GM12878 (cell line): ENCODE measurements around the gene MMP11. TPM values are rescaled to one million over a fixed set of nuclear protein-coding genes. Genes with fewer than 3 reads are reported as not detected.

Experiments
- ATAC-seq: fragments of 200-7000 bp; cut with Tn5 transposase; 3 replicates; pipeline ENCODE4 v1.9.1; 2020; ENCODE audit warnings: mild to moderate bottlenecking, moderate library complexity
- BruUV-seq: library from RNA; stranded (reverse); fragments of 400-500 nt; replicated peaks from 2 replicates; lab custom pipeline; 2021; lab: Mats Ljungman, UMichigan
- CTCF ChIA-PET: fragments of 300-600 bp; sonication (Branson Sonifier 250); formaldehyde crosslinking; extraction: SDS; loops from one replicate; lab custom pipeline; 2021; ENCODE audit warnings: inconsistent platforms; lab: Yijun Ruan, JAX
- POLR2A ChIA-PET: fragments of 350-600 bp; formaldehyde crosslinking; extraction: SDS; loops from one replicate; lab custom pipeline; 2021; ENCODE audit warnings: inconsistent platforms; lab: Charles Lee
- RAD21 ChIA-PET: fragments of 300-600 bp; sonication (Branson Sonifier 250); formaldehyde crosslinking; loops from one replicate; lab custom pipeline; 2023; ENCODE audit warnings: antibody characterized with exemption; ENCODE audit not compliant: unreplicated experiment; lab: Charles Lee
- SMC1A ChIA-PET: fragments of 300-600 bp; sonication (Branson Sonifier 250); formaldehyde crosslinking; loops from one replicate; lab custom pipeline; 2023; ENCODE audit not compliant: unreplicated experiment, uncharacterized antibody; lab: Charles Lee
- DNase-seq: peaks from one replicate; pipeline ENCODE4 v3.0.0-alpha.2; 2011; ENCODE audit warnings: low read depth, low spot score
- FAIRE-seq: peaks from 3 replicates; lab custom pipeline; 2011; peaks lifted over from hg19 to GRCh38; lab: Jason Lieb, UNC
- H2AFZ ChIP-seq: 2 replicates; pipeline ENCODE4 v1.6.0; 2011; ENCODE audit warnings: low read depth, low read length, control low read depth; ENCODE audit not compliant: control insufficient read depth
- H3K27ac ChIP-seq: 2 replicates; pipeline ENCODE4 v1.5.1; 2011; ENCODE audit warnings: control low read depth; ENCODE audit not compliant: control insufficient read depth, insufficient read depth
- H3K27me3 ChIP-seq, 2 experiments: replicated peaks in 1 of 2; 2 replicates each; pipeline versions ENCODE4 v1.6.0 to v1.6.1; 2011; ENCODE audit warnings: low read length in 1 of 2; ENCODE audit not compliant: control insufficient read depth in 2 of 2, insufficient read depth in 2 of 2
- H3K36me3 ChIP-seq, 2 experiments: 2 replicates each; pipeline ENCODE4 v1.5.1; 2011; ENCODE audit warnings: low read length in 1 of 2; ENCODE audit not compliant: control insufficient read depth in 2 of 2, insufficient read depth in 2 of 2
- H3K4me1 ChIP-seq: 2 replicates; pipeline ENCODE4 v1.6.1; 2011; ENCODE audit warnings: mild to moderate bottlenecking, low read length, moderate library complexity, mixed read lengths; ENCODE audit not compliant: control insufficient read depth, insufficient read depth
- H3K4me2 ChIP-seq: 2 replicates; pipeline ENCODE4 v1.6.0; 2011; ENCODE audit warnings: control low read depth; ENCODE audit not compliant: control insufficient read depth, insufficient read depth
- H3K4me3 ChIP-seq: fragments of 200-600 bp; sonication (generic); 2 replicates; pipeline ENCODE4 v1.5.1; 2016
- H3K79me2 ChIP-seq: 2 replicates; pipeline ENCODE4 v1.6.0; 2011; ENCODE audit warnings: low read length; ENCODE audit not compliant: control insufficient read depth, insufficient read depth
- H3K9ac ChIP-seq: 2 replicates; pipeline ENCODE4 v1.8.0; 2011; ENCODE audit warnings: low read length, control low read depth, mixed read lengths; ENCODE audit not compliant: control insufficient read depth, insufficient read depth
- H3K9me3 ChIP-seq: replicated peaks from 3 replicates; pipeline ENCODE4 v1.5.1; 2011; ENCODE audit warnings: mild to moderate bottlenecking, low read length; ENCODE audit not compliant: control insufficient read depth, insufficient read depth
- H4K20me1 ChIP-seq: 2 replicates; pipeline ENCODE4 v1.6.0; 2011; ENCODE audit not compliant: control insufficient read depth, insufficient read depth
- E2F4 ChIP-seq: IDR thresholded peaks from 2 replicates; pipeline ENCODE4 v1.6.1; 2012; ENCODE audit warnings: low read depth, low read length, improper control_type of control experiment
- IKZF1 ChIP-seq: fragments of 450-650 bp; conservative IDR thresholded peaks from 2 replicates; pipeline ENCODE4 v1.6.1; 2017; ENCODE audit warnings: antibody characterized with exemption, mild to moderate bottlenecking
- RAD51 ChIP-seq: fragments of 450-650 bp; IDR thresholded peaks from 2 replicates; pipeline ENCODE4 v1.6.1; 2016; ENCODE audit warnings: moderate library complexity, mild to moderate bottlenecking, inconsistent platforms
- SPI1 ChIP-seq: IDR thresholded peaks from 2 replicates; pipeline ENCODE4 v1.6.1; 2011; ENCODE audit warnings: low read depth, mild to moderate bottlenecking, low read length, moderate library complexity, borderline replicate concordance; ENCODE audit not compliant: insufficient read depth
- TARDBP ChIP-seq: IDR thresholded peaks from 2 replicates; pipeline ENCODE4 v1.6.1; 2016; ENCODE audit warnings: borderline replicate concordance
- USF2 ChIP-seq: IDR thresholded peaks from 2 replicates; pipeline ENCODE4 v1.6.1; 2011; ENCODE audit warnings: low read depth, low read length, improper control_type of control experiment, borderline replicate concordance
- WGBS: methylation state at CpG from one replicate; pipeline ENCODE4 v1.1.6; 2016; ENCODE audit warnings: low lambda C conversion rate; ENCODE audit not compliant: insufficient replicate concordance, insufficient coverage; ENCODE audit errors: missing lambda C conversion rate; 5-methylcytosine and 5-hydroxymethylcytosine counted together
- in situ Hi-C: fragments of 300-500 bp; cut with MboI; formaldehyde crosslinking; loops from 9 replicates; pipeline ENCODE4 v1.14.3; 2018; ENCODE audit warnings: mixed read lengths
- intact Hi-C: fragments of 100-400 bp; cut with micrococcal nuclease; formaldehyde crosslinking; loops from one replicate; pipeline ENCODE4 v1.14.2; 2022; ENCODE audit not compliant: unreplicated experiment
- polyA plus RNA-seq, 11 experiments: library from polyadenylated mRNA; depleted of rRNA in 4 of 11; unstranded in 6 of 11; stranded (reverse) in 5 of 11; fragments of >200 nt; fragmentation: Nextera tagmentation in 4 of 11; fragmentation: Illumina TruSeq in 1 of 11; extraction: Ambion mirVana in 4 of 11; extraction: Trizol in 1 of 11; gene quantifications; 1 replicate in 1 of 11; 2 replicates in 10 of 11; pipeline versions ENCODE4 v1.2.1 to v1.2.3, GENCODE V29; 2011 to 2016; ENCODE audit warnings: inconsistent platforms in 2 of 11, missing spikeins in 2 of 11, low read depth in 1 of 11
- total RNA-seq, 4 experiments: library from RNA; depleted of rRNA in 3 of 4; stranded (reverse); fragments of >200 nt in 3 of 4; fragmentation: Illumina TruSeq in 1 of 4; extraction: Trizol in 1 of 4; gene quantifications; 2 replicates each; pipeline versions ENCODE4 v1.2.1 to v1.2.3, GENCODE V29; 2013 to 2021

The MMP11 gene
- total and polyA plus RNA-seq, 10 of the 15 experiments (the other 5 are each of a cell fraction or from before 2014, with no cell fraction given): 0.03 to 1.1 (median 0.31) TPM; not detected in 2

- intact Hi-C loops: no loop called here
- ChIA-PET SMC1A (interaction anchor here (0.7 kb wide), 1 partner anchor 45 kb away, joined by 4 read pairs; no protein-coding TSS in a partner anchor), RAD21 (no interaction called here), CTCF (interaction anchor here (1.7 kb wide), 1 partner anchor 11 kb away, joined by 3 read pairs; no protein-coding TSS in a partner anchor), POLR2A (no interaction called here)
- no peak overlapping the region for H3K27ac ChIP-seq
- no peak for DNase-seq
- no peaks in the 10 kb centered on the region for H3K79me2 ChIP-seq
- H3K9me3 ChIP-seq: no peaks in the 10 kb centered on the region
- in situ Hi-C loops: no loop called here
- H4K20me1 ChIP-seq: no peaks in the 10 kb centered on the region
- no peak for ATAC-seq
- H3K36me3 ChIP-seq: no peaks in the 10 kb centered on the region
- no peak overlapping the region for H2AFZ ChIP-seq
- TF ChIP-seq TARDBP (no peak), RAD51 (no peak), SPI1 (no peak), IKZF1 (no peak), E2F4 (no peak), USF2 (no peak)
- no peak overlapping the region for H3K9ac ChIP-seq
- FAIRE-seq: no peak
- 74% methylated on average over 16 of the region's 16 CpGs for WGBS
- H3K4me1 ChIP-seq: no peaks in the 10 kb centered on the region
- BruUV-seq: no TSS peak
- peaks cover 0 to 2% of the 10 kb centered on the region in 2 experiments; a peak in 1 of 4 replicates for H3K27me3 ChIP-seq
- no peak overlapping the region for H3K4me3 ChIP-seq
- H3K4me2 ChIP-seq: no peak overlapping the region
These were observed 6.4 kb downstream of the MMP11 start for GRCh38 chr22:23779083-23779482.
